ENCODE results near the gene C19orf44.

- TF ChIP-seq CTCF (optimal IDR thresholded peaks at IDR 0.05 in 1 of 3, IDR thresholded peaks at IDR 0.05 in 1 of 3, conservative IDR thresholded peaks at IDR 0.05 in 1 of 3; ENCODE audit: extremely low read depth in 1 of 3, insufficient read depth in 2 of 3, low read length in 3 of 3) (no peak), EZH2 (IDR thresholded peaks at IDR 0.05; ENCODE audit: low read length) (no peak)
These were observed 25.6 kb downstream of the C19orf44 start for GRCh38 chr19:16521715-16522289.
